T follicular helper cell (primary cell): ENCODE data around the gene PTGR2.
"Not testable (repeated sequence)": the region's sequence is repeated elsewhere in the genome, so short reads cannot be mapped to it uniquely, and the experiment has no call there.

Source experiments
- DNase-seq: peaks from one replicate; pipeline ENCODE4 v3.0.0-alpha.2; 2020; ENCODE audit warnings: low read depth

Gene PTGR2

DNA sequence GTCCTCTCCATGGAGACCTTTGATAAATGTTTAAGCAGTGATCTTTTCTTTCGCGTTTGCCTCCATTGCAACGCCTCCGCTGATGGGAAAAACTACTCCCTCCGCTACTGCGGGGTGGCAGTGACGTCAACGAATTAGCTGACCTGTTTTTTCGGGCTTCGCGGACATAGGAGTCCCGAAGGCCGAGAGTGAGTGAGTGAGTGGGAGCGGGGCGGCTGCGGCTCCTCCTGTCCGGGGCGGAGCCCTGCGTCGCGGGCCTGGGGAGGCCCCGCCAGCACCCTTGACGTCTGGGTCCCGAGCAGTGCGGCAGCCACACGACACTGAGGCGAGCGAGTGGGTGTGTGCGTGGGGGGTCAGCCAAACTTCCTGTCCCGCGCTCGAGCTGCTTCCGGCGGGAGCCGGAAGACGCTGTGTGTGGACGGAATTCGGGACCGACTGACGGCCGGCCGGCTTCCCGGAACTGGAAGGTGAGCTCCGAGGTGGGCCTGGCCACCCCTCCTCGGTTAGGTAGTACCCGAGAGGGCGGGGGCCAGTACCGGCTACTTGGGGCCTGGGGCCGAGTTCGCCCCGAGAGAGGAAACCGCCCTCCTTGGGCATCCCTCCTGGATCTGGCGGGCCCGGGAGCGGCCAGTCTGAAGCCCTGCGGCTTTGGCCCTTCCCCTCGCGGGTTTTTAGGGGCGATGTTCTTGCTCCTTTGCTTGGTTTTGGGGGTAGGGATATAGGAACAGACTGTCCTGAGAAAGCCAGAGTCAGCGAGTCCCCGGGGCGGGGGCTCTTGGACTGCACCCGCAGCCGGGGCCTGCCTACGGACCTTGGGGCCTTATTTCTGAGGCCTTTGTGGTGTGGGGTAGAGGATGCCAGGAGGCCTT lies 35.1 kb downstream of the PTGR2 start, which contains the start of gene ZNF410:
TSS of gene ZNF410 (plus strand) at position 411 of the 869 bp plus-strand sequence. CDS start 5,317 bp downstream, outside the sequence.
- DNase-seq: peak; percentile 74

DNA sequence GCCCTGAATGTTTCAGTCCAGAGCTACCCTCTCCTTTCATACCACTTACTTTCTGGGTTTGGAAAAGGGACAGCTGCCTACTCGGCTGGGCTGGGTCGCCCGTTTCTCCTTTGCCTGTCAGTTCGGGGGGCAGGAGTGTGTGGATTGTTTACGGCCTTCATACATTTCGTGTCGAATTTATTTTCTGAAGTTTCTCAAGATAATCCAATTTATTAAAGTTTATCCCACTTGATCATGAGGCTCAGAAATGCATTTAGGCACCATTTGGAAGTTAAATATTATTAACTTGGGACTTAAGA lies 35.6 kb downstream of the PTGR2 start:
- no peak for DNase-seq

DNA sequence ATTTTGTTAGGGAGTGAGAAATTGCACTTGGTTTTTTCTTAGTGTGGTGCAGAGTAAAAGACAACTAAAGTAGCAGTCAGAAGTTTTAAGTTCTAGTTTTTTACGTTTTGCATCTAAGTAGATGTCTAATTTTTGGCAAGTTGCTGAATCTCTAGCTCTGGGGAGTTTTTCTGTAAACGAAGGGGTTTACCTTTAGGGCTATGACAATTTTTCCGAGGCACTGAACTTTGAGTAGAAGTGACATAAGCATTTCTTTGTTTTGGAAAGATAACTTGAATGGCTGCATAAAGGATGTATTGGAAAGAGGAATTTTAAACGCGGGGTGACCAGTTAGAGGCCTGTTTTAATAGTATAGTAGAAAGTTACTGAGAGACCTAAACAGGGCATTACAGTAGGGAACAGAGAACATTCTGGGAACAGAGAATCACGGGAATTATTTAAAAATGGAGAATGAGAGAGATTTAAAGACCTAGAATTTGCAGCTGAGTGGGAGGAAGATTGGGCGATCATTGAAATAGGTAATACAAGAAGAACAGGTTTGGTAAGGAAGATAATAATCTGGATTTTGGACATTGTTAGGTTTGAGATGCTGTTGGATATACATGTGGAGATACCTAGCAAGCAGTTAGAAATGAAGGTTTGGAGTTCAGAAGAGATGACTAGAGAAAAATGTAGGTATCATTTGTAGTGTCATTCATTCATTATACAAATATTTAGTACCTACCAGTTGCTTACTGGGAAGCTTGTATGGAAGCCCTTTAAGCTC lies 36.2 kb downstream of the PTGR2 start:
- DNase-seq: no peak

DNA sequence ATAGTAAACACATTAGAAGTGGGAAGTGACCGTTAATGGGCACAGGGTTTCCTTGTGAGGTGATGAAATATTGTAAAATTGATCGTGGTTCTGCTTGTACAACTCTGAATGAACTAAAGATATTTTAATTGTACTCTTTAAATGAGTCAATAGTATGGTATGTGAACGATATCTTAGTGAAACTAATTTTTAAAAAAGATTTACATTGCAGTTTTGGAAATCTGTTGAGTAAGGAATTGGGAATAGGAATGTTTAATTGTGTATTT lies 36.8 kb downstream of the PTGR2 start:
- DNase-seq: no peak

GRCh38 chr14:73888971-73889370 lies 37.3 kb downstream of the PTGR2 start:
- DNase-seq: no peak

DNA sequence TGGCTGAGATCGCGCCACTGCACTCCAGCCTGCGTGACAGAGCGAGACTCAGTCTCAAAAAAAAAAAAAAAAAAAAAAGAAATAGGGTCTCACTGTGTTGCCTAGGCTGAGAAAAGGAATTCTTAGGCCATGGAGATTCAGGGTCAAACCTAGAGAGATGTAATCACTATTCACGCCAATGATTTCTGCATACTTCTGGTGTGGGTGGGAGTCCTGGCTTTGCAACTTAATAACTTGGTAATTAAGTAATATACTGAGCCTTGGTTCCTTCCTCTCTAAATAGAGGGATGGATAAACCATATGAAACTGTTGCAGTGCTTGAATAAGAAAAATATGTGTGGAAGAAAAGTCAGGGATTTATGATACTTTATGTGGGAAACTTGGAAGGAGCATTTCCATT lies 37.7 kb downstream of the PTGR2 start:
- no peak for DNase-seq

GRCh38 chr14:73894180-73894687 lies 42.6 kb downstream of the PTGR2 start:
- DNase-seq: not testable (repeated sequence)

GRCh38 chr14:73895939-73896338 lies 44.3 kb downstream of the PTGR2 start:
- DNase-seq: no peak

GRCh38 chr14:73896521-73896920 lies 44.9 kb downstream of the PTGR2 start:
- DNase-seq: no peak

DNA sequence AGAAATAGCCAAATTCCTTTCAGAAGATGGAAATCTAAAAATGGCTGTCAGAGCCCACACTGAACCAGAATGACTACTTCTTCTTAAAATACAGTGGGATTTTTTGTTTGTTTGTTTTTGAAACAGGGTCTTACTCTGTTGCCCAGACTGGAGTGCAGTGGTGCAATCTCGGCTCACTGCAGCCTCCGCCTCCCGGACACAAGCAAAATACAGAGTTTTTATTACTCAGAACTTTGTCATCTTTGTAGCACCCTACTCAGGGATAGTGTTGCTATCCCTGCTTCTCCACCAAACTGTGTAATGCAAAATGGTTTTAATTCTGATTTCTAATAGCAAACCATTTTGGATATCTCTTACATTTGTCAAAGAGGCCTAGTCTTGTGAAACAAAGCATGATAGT lies 51.4 kb downstream of the PTGR2 start:
- no peak for DNase-seq

GRCh38 chr14:73909681-73910080 lies 58.0 kb downstream of the PTGR2 start:
- DNase-seq: no peak

- DNase-seq: no peak
These were observed 61.6 kb downstream of the PTGR2 start for GRCh38 chr14:73913256-73913655.

- no peak for DNase-seq
These were observed 64.7 kb downstream of the PTGR2 start for GRCh38 chr14:73916324-73916723.

DNA sequence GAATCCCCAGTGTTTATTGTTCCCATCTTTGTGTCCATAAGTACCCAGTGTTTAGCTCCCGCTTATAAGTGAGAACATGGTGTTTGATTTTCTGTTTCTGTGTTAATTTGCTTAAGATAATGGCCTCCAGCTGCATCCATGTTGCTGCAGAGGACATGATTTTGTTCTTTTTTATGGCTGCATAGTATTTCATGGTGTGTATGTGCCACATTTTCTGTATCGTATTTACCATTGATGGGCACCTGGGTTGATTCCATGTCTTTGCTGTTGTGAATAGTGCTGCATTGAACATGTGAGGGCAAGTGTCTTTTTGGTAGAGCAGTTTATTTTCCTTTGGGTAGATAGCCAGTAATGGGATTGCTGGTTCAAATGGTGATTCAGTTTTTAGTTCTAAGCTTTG lies 67.8 kb downstream of the PTGR2 start:
- DNase-seq: not testable (repeated sequence)

GRCh38 chr14:73924337-73924736 lies 72.7 kb downstream of the PTGR2 start:
- no peak for DNase-seq
